Activated T-cell treated with anti-CD3 and anti-CD28 coated beads, Interleukin-2, amount 50 U/mL, for 48 hours (primary cell): ENCODE data around the gene SLIT1.

Experiments
- DNase-seq, 2 experiments: peaks; one replicate each; pipeline ENCODE4 v3.0.0-alpha.2; 2020

SLIT1 gene

GRCh38 chr10:97169911-97170693 is 15.7 kb downstream of the SLIT1 start:
- no peak for DNase-seq

GRCh38 chr10:97169063-97169462 is 16.7 kb downstream of the SLIT1 start:
- DNase-seq: no peak

GRCh38 chr10:97168645-97169044 is 17.1 kb downstream of the SLIT1 start:
- no peak for DNase-seq

- no peak for DNase-seq
Measured at GRCh38 chr10:97165499-97165898, 20.3 kb downstream of the SLIT1 start.

- no peak for DNase-seq
Measured at GRCh38 chr10:97163781-97164501, 21.8 kb downstream of the SLIT1 start.

- no peak for DNase-seq
Measured at GRCh38 chr10:97163181-97163580, 22.6 kb downstream of the SLIT1 start.

GRCh38 chr10:97159646-97160305 is 26.0 kb downstream of the SLIT1 start:
- DNase-seq: no peak

- DNase-seq: no peak
Measured at GRCh38 chr10:97157578-97158095, 28.1 kb downstream of the SLIT1 start.

GRCh38 chr10:97154781-97155180 is 31.0 kb downstream of the SLIT1 start:
- no peak for DNase-seq

- DNase-seq: no peak
Measured at GRCh38 chr10:97154162-97154561, 31.6 kb downstream of the SLIT1 start.

GRCh38 chr10:97153270-97153850 is 32.4 kb downstream of the SLIT1 start:
- no peak for DNase-seq

- no peak for DNase-seq
Measured at GRCh38 chr10:97151307-97151914, 34.3 kb downstream of the SLIT1 start.

GRCh38 chr10:97150616-97151015 is 35.1 kb downstream of the SLIT1 start:
- no peak for DNase-seq

- DNase-seq: no peak
Measured at GRCh38 chr10:97150013-97150595, 35.7 kb downstream of the SLIT1 start.

GRCh38 chr10:97149079-97149531 is 36.7 kb downstream of the SLIT1 start:
- DNase-seq: no peak

- no peak for DNase-seq
Measured at GRCh38 chr10:97144297-97144696, 41.5 kb downstream of the SLIT1 start.

- DNase-seq: no peak
Measured at GRCh38 chr10:97142834-97143233, 42.9 kb downstream of the SLIT1 start.

- DNase-seq: no peak
Measured at GRCh38 chr10:97140902-97141745, 44.6 kb downstream of the SLIT1 start.

- no peak for DNase-seq
Measured at GRCh38 chr10:97140049-97140846, 45.5 kb downstream of the SLIT1 start.

GRCh38 chr10:97139651-97140048 is 46.1 kb downstream of the SLIT1 start:
- no peak for DNase-seq
